GM18517 (cell line): ENCODE results near the gene RIC1.
"Not testable (repeated sequence)": the region's sequence is repeated elsewhere in the genome, so short reads cannot be mapped to it uniquely, and the experiment has no call there.

Source experiments
- ATAC-seq: cut with Tn5 transposase; IDR thresholded peaks from one replicate; pipeline ENCODE4 v1.9.1; 2021; ENCODE audit warnings: mild to moderate bottlenecking, moderate library complexity; ENCODE audit not compliant: unreplicated experiment

The RIC1 gene

GRCh38 chr9:5662804-5663203 lies 33.9 kb downstream of the RIC1 start:
- ATAC-seq = not testable (repeated sequence)

- no peak for ATAC-seq
Measured at GRCh38 chr9:5665059-5665458, 36.2 kb downstream of the RIC1 start.

- no peak for ATAC-seq
Measured at GRCh38 chr9:5667391-5667790, 38.5 kb downstream of the RIC1 start.

- no peak for ATAC-seq
Measured at GRCh38 chr9:5670079-5670478, 41.2 kb downstream of the RIC1 start.

DNA sequence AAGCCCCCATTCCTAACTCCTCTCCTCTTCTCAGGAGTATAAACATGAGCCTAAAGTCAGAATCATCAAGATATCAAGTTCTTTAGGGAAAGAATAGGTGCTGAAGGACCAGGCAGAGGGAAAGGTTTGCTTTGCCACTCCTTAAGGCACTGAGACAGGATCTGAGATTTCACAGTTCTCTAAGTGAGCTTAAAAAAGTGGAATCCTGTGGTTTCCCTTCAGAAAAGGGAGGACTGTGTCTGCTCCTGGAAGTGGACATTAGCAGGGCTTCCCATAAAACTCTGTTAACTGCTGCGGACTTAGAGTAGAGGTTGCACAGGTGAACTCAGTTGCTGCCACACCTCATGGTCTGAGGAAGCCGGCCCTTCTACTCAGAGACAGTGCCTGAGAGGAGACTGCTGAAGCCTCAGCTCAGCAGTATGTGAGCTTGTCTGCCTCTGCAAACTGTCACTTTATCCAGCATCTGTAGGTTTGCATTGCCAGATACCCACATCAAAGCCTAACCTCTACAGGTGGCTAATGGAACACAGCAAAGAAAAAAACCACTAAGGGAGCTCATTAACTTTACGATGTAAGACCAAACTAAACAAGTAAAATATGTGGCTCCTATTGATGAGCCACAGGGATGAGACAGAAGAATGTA lies 42.9 kb downstream of the RIC1 start:
- no peak for ATAC-seq

GRCh38 chr9:5675046-5675445 lies 46.1 kb downstream of the RIC1 start:
- ATAC-seq = not testable (repeated sequence)

DNA sequence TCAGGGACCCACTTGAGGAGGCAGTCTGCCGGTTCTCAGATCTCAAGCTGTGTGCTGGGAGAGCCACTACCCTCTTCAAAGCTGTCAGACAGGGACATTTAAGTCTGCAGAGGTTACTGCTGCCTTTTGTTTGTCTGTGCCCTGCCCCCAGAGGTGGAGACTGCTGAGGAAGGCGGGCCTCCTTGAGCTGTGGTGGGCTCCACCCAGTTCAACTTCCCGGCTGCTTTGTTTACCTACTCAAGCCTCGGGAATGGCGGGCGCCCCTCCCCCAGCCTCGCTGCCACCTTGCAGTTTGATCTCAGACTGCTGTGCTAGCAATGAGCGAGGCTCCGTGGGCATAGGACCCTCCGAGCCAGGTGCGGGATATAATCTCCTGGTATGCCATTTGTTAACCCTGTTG lies 54.7 kb downstream of the RIC1 start:
- ATAC-seq = not testable (repeated sequence)

GRCh38 chr9:5684101-5684500 lies 55.2 kb downstream of the RIC1 start:
- no peak for ATAC-seq

DNA sequence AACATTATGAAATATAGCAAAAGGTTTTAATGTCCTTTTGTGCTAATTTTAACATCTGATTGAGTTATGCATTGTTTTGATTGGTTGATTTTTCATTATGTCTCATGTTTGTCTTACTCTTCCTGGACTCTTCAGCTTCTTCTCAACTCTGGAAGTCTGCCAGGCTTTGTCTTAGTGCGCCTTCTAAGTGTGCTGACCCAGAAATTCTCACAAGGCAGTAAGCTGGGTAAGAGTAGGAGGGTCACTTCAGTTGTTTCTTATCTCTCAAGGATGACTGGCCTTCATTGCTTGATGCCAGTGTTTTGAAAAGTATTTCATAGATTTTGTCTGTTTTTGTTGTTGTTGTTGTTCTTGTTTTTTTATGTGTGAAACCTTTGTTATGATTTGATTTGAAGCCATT lies 59.2 kb downstream of the RIC1 start:
- no peak for ATAC-seq

DNA sequence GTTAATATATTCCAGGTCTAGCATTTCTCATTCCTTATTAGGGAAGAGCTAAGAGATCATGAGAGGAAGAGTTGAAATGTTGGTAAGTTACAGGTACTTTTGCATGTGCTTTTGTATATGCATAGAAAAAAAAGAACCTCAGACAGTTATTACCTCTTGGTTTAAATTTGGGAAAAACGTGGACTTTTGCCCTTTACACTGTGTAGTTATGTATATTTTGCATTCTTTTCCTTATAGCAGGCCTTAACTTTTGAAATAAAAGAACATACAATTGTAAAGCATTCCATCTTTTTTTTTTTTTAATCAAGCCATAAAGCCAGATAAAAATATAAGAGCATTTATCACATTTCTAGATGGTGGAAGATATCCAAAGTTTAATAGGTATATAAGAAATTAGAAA lies 61.4 kb downstream of the RIC1 start:
- ATAC-seq = no peak

- no peak for ATAC-seq
Measured at GRCh38 chr9:5695860-5696259, 67.0 kb downstream of the RIC1 start.

- ATAC-seq = no peak
Measured at GRCh38 chr9:5696884-5697283, 68.0 kb downstream of the RIC1 start.

- no peak for ATAC-seq
Measured at GRCh38 chr9:5698004-5698403, 69.1 kb downstream of the RIC1 start.

DNA sequence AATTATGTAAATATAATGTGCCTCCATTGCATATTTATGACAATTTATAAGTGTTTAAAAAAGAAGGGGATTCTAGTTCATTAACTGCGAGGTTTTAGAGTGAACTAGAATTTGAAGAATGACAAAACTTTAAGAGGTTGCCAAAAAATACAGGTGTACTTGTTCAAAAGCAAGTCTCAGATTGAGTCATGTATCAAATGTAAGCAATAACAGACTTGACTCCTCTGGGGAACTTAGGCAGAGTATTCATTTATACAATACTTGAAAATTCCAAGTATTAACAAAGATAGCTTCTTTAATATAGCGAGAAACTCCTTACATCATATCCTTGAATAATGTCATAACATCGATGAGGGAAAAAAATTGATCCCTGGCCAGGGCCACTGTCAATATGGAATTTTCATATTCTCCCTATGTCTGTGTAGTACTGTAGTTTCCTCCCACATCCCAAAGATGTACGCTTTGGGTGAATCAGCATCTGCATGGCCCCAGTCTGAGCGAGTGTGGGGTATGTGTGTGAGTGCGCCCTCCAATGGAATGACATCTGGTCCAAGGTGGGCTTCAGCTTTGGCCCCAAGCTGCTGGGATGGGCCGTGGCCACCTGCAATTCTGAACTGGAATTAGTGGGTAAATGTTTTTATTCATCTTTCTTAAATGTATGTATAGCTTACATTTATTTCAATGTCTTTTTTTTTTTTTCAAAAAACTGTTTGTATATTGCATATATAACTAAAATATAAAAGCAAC lies 70.1 kb downstream of the RIC1 start:
- no peak for ATAC-seq

GRCh38 chr9:5708414-5708813 lies 79.5 kb downstream of the RIC1 start:
- no peak for ATAC-seq

DNA sequence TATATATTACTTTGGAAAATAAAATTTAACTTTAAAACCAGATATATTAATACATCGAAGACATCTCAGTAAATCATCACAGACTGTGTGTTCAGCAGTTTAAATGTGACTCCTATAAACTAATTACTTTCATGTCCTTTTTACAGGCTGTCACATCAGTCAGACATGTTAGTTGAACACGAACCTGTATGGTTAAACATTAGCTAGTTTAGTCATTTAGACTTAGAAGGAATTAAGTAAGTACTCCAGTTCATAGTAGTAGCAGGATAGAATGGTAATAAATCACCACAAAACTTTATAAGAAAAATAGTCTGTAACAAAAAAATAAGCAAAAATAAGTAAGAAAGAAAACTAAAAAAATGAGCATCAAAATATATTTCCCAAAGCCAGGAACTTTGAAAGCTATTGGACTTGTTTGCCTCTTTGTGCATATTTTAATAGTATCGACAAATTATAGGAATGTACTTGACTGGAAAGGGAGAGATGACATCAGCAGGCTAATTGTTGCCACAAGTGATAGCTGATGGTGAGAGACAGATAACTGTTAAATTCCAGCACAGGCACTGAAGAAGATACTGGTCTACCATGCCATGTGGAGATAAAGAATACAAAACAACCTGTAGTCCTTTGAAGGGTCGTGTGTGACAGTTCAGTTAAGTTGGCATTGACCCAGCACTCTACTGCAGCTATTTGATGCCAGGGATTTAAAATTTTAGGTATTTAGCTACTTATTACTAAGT lies 83.9 kb downstream of the RIC1 start:
- ATAC-seq = no peak

DNA sequence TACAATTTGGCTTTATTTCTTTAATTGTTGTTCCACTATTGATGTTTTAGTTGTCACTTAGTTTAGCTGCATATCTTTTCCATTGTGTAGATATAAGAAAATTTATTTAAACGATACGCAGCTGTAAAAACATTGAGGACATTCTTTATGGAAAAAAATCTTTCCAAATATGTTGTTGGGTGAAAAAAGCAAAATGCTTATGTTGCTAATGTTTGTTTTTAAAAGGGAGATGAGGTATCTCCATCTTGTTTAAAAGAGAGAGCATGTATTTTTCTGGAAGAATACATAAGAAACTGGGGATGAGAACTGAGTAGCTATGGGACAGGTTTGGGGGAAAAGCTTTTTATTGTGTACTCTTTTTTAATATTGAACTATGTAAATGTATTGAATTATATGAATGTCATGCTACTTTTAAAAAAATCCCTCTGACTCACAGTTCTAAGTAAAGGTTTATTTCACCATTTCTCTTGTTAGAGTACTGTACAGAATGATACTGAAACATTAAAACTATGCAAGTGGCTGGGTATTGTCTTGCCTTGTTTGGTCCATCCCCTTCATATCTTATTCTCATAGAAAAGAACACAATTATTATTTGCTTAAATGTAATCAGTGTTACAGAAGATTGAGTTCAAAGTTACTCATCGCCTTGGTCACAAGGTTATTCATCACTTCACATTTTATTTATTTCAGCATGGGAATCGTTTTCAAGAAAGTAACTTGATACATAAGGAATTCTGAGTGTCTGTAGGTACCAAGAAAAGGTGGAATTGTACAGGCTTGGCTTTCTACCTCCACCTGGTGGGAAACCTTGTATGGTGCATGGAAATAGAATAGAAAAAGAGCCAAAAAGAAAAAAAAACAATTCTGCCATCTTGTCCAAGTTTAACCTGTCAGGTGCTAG lies 85.8 kb downstream of the RIC1 start:
- ATAC-seq = no peak

GRCh38 chr9:5715548-5716127 lies 86.7 kb downstream of the RIC1 start:
- no peak for ATAC-seq

DNA sequence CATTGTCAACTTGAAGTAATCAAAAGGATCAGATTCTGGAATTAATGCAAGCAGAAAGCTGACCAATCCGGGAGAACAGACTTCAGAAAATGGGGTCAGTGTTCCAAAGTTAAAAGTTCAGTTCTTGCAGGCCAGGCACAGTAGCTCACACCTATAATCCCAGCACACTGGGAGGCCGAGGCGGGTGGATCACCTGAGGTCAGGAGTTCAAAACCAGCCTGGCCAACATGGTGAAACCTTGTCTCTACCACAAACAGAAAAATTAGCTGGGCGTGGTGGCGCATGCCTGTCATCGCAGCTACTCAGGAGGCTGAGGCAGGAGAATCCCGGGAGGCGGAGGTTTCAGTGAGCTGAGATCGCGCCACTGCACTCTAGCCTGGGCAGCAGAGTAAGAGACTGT lies 88.5 kb downstream of the RIC1 start:
- not testable (repeated sequence) for ATAC-seq

- ATAC-seq = no peak
Measured at GRCh38 chr9:5718296-5719032, 89.6 kb downstream of the RIC1 start.
